ENCODE results near the gene KLK15. TPM values are rescaled to one million over a fixed set of nuclear protein-coding genes. Genes with fewer than 3 reads are reported as not detected.

The KLK15 gene
- total RNA-seq, 4 donors from 2014 or later, result not detected

DNA sequence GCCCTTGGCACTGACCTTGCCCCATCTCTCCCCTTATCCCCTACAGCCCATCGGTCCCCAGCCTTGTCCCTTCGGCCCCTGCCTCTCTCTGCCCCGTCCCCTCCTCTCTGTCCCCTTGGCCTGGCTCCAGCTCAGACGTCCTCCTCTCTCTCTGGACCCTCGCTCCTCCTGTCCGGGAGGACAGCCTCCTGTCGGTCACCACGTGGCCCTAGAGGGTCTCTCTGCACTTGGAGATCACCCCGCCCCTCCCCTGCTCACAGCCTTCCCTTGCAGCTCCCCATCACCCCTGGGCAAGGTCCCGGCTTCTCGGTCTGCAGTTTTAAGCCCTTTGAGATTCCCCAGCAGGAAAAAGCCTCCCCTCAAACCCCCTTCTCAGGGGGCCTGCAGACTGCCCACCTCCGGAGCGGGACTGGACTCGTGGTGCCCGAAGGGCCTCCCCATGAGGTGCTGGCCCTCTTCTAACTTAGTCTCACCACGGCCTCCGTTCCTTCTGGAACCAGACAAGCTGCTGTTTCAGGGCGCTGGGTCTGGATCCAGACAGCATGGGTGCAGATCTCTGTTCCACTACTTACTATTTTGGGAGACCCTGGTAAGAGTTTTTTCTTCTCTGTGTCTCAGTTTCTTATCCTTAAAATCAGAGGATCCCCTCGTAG lies 3.3 kb upstream of the KLK15 start:
- TF ChIP-seq POLR2A (IDR thresholded peaks at IDR 0.05), result no peak
- TF ChIP-seq, protein P1, sequence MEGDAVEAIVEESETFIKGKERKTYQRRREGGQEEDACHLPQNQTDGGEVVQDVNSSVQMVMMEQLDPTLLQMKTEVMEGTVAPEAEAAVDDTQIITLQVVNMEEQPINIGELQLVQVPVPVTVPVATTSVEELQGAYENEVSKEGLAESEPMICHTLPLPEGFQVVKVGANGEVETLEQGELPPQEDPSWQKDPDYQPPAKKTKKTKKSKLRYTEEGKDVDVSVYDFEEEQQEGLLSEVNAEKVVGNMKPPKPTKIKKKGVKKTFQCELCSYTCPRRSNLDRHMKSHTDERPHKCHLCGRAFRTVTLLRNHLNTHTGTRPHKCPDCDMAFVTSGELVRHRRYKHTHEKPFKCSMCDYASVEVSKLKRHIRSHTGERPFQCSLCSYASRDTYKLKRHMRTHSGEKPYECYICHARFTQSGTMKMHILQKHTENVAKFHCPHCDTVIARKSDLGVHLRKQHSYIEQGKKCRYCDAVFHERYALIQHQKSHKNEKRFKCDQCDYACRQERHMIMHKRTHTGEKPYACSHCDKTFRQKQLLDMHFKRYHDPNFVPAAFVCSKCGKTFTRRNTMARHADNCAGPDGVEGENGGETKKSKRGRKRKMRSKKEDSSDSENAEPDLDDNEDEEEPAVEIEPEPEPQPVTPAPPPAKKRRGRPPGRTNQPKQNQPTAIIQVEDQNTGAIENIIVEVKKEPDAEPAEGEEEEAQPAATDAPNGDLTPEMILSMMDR (IDR thresholded peaks at IDR 0.05), result no peak
- Histone ChIP-seq H3K27me3 (no peaks in the 10 kb centered on the region), H3K36me3 (no peaks in the 10 kb centered on the region), H3K9me3 (no peaks in the 10 kb centered on the region), H3K4me1 (peaks cover 0 to 7% (median 0%) of the 10 kb centered on the region in 4 donors), H3K4me3 (peak overlapping the region in 3 of 4 donors; percentile 38 to 77 (median 59)), H3K27ac (peak overlapping the region; percentile 45 to 67 (median 52))
- DNase-seq, result no peak

DNA sequence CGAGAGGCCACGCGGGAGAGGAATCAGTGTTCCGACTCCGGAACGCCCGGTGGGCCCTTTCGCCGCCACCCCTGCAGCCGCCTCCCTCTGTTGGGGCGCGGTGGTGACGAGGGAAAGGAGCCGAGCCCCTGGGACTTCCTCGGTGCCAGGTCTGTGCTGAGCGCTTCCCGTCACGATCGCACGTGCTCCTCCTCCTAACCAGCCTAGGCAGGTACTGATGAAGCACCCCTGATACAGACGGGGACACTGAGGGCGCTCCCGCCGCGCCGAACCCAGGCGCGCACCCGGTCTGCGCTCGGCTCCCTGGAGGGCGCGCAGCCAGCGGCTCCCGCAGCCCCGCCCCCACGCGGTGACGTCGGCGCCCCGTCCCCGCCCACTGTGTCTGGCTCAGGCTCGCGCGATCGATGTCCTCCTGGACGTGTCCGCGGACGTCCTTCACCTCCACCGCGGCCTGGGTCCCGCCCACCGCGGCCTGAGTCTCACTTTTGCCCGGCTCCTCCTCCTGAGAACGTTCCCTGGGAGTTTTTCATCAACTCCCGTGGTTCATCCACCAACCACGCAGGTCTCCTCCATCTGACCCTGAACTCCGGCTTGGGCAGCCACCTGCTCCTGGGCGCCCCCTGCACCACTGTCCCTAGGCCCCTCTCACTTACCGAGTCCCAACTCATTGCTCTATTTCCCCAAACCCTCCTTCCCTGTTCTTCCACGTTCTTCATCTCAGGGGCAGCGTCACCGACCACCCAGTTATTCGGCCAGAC lies 2.6 kb upstream of the KLK15 start:
- H3K9me3 ChIP-seq, result no peaks in the 10 kb centered on the region
- H3K36me3 ChIP-seq, result no peaks in the 10 kb centered on the region
- peaks cover 0 to 7% (median 0%) of the 10 kb centered on the region in 4 donors for H3K4me1 ChIP-seq
- H3K27ac ChIP-seq, result peak overlapping the region; percentile 45 to 67 (median 52)
- DNase-seq, result peak; percentile 66 to 91 (median 89)
- peak; percentile 72 to 73 for TF ChIP-seq POLR2A (IDR thresholded peaks at IDR 0.05)
- TF ChIP-seq, protein P1 (IDR thresholded peaks at IDR 0.05), result no peak
- peak overlapping the region; percentile 38 to 77 (median 57) for H3K4me3 ChIP-seq
- no peaks in the 10 kb centered on the region for H3K27me3 ChIP-seq

DNA sequence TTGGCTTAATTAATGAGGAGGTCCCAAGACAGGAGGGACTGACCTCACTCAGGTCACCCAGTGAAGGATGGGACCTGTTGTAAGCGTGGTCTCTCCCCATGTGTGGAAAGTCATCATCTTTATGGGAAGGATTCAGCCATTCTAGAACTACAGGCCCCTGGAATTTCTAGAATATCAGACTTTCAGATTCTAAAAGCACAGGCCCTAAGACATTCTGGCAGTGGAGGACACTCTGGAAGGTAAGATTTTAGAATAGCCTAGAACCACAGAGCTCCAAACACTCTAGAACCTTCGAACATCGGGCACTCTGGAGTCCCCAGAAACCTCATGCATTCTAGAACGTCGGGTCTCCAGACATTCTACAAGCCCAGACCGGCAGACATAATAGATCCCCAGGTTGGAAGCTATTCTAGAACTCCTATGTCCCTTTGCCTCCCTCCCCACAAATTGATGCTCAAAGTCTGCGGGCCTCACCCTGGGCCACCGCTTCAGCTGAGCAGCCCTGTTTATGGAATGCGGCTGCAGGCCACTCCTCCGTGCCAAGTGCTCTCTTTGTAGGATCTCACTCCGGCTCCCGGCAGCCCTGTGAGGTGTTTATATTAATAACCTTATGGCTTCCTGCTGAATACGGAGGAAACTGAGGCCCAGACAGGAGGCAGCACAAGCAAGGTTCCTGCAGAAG lies 1.9 kb upstream of the KLK15 start:
- DNase-seq, result no peak
- H3K27ac ChIP-seq, result peak overlapping the region; percentile 45 to 67 (median 52)
- no peaks in the 10 kb centered on the region for H3K36me3 ChIP-seq
- H3K4me1 ChIP-seq, result peaks cover 0 to 7% (median 0%) of the 10 kb centered on the region in 4 donors
- no peaks in the 10 kb centered on the region for H3K27me3 ChIP-seq
- peak overlapping the region; percentile 38 to 77 (median 57) for H3K4me3 ChIP-seq
- no peaks in the 10 kb centered on the region for H3K9me3 ChIP-seq
- TF ChIP-seq POLR2A (IDR thresholded peaks at IDR 0.05), result no peak
- TF ChIP-seq, protein P1 (IDR thresholded peaks at IDR 0.05), result no peak

DNA sequence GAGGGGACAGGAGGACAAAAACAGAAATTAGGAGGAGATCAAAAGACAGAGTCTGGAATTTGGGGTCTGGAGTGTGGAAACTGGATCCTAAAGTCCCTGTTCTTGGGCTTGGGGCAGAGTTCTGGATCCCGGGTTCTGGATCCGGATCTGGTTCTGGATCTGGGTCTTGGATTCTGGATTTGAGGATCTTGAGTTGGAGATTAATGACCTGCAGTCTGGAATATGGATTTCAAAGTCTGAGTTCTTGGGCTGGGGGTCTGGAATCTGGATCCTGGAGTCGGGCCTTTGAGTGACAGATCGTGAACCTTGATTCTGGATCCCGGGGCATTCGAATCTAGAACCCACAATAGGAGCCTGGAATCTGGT lies 411 bp upstream of the KLK15 start:
- Histone ChIP-seq H3K36me3 (no peaks in the 10 kb centered on the region), H3K9me3 (no peaks in the 10 kb centered on the region), H3K4me3 (no peak overlapping the region), H3K27me3 (no peaks in the 10 kb centered on the region), H3K4me1 (peaks cover 0 to 7% (median 0%) of the 10 kb centered on the region in 4 donors), H3K27ac (no peak overlapping the region)
- TF ChIP-seq POLR2A (IDR thresholded peaks at IDR 0.05), result no peak
- TF ChIP-seq, protein P1 (IDR thresholded peaks at IDR 0.05), result no peak
- no peak for DNase-seq

DNA sequence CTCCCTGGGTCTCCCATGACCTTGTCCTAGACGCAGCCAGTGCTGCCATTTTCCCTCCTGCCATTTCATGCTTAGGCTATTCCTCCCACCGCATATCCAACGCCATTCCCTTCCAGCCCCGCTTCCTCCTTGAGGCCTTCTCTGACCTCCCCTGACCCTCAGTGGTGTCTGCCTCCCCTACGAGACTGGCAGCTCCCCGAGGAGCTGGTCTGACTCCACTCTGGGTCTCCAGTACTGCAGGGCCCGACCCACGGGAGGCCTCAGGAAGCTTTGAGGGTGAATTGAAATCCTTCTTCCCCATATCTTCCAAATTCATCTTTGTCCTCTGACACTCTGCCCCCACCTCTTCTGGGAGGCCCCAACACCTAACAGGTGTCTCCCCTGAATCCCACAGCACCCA lies 708 bp downstream of the KLK15 start:
- Histone ChIP-seq H3K27me3 (no peaks in the 10 kb centered on the region), H3K36me3 (no peaks in the 10 kb centered on the region), H3K9me3 (no peaks in the 10 kb centered on the region), H3K27ac (no peak overlapping the region), H3K4me1 (peaks cover 0 to 7% (median 0%) of the 10 kb centered on the region in 4 donors), H3K4me3 (no peak overlapping the region)
- no peak for DNase-seq
- no peak for TF ChIP-seq POLR2A (IDR thresholded peaks at IDR 0.05)
- TF ChIP-seq, protein P1 (IDR thresholded peaks at IDR 0.05), result no peak
